Ammon's horn (tissue), 1 donor: ENCODE data around the gene PTPN4.

Experiments
- DNase-seq: peaks from one replicate; pipeline ENCODE4 v3.0.0-alpha.2; 2016; ENCODE audit warnings: low spot score

PTPN4 gene

DNA sequence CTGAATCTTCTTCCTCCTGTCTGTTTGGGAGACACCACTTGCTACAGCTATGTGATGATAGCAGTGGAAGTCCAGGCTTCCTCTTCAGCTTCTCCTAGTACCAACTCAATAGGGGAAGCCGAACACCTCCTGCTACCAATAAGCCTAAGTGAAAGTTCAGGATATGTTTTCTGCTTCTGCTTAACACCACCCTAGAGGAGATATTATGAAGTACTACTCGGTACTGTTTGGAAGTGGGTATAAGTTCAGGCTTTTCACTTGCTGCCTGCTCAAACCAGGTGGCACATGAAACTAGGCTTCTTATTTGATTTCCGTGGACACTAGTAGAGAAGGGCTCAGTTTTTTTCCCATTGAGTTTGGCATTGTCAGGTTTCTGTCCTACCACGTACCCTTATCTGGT lies 99.8 kb downstream of the PTPN4 start:
- no peak for DNase-seq

DNA sequence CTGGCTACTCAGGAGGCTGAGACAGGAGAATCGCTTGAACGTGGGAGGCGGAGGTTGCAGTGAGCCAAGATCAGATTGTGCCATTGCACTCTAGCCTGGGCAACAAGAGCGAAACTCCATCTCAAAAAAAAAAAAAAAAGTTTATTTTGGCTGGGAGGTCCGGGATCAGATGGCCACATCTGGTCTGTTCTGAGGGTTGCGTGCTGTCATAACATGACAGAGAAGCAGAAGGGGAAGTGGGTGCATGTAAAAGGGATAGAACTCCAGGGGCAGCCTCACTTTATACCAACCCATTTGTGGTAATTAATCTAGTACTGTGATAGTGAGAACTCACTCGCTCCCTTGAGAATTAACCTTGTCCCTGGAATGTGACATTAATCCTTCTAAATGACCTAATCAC lies 101.2 kb downstream of the PTPN4 start:
- DNase-seq: no peak

DNA sequence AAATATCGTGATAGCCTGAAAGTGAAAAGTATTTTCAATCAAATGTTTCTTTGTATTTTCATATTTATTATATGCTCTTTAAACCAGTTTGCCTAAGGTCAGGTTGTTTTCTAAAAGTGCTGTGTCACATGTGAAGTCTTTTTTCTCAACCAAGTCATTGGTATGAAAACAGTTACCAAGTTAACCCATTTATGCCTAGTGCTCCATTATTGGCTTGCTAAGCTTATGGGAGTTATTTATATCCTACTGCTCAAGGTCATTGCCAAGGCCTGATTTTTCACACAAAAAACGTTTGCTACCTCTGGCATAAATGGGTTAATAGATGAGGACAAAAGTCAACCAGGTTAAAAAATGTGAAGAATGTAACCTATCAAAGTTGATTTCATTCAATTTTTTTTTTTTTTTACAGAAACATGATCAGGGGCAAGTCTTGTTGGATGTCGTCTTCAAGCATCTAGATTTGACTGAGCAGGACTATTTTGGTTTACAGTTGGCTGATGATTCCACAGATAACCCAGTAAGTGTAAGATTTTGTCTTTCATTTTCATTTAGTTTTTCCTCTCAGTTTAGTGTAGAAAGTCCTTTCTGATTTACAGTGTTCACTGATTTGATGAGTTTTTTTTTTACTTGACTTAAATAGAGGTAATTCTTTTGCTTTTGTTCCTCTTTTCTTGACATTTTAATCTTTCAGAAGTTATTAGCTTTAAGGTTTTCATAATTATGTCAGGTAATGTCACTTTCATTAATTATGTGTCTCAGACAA lies 102.6 kb downstream of the PTPN4 start:
- DNase-seq: no peak

DNA sequence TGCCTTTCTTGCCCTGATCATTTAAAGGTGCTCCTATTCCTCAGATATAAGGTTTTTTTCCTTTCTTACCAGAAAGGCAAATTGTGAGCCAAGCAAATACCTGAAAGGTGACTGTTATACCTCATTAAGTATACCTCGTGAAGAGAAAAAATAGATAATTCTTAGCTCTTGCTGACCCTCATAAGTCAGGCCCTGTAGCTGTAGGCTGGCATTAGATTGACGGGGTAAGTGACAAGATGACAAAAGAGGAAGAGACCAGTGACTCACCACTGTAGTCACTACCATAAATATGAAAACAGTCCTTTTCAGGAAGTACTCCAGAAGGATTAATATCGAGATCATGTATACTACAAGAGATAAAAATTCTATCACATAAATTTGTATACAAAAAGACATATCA lies 104.6 kb downstream of the PTPN4 start:
- DNase-seq: no peak

DNA sequence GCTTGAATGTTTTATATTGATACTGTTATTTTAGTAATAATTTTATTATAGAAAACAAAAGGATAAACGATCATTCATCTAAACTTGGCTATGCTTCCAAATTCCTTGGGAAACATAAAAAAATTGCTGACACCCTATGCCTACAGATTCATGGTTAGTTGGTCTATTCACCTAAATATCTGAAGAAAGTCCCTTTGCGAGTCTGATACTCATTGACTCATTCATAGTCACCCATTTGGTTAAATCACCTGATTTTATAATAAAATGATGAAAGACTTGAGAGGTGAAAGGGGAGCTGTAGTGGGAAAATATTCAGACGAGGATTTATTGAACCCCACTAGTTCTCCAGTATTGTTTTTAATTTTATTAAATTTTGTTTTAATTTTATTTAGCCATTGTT lies 112.0 kb downstream of the PTPN4 start:
- no peak for DNase-seq

DNA sequence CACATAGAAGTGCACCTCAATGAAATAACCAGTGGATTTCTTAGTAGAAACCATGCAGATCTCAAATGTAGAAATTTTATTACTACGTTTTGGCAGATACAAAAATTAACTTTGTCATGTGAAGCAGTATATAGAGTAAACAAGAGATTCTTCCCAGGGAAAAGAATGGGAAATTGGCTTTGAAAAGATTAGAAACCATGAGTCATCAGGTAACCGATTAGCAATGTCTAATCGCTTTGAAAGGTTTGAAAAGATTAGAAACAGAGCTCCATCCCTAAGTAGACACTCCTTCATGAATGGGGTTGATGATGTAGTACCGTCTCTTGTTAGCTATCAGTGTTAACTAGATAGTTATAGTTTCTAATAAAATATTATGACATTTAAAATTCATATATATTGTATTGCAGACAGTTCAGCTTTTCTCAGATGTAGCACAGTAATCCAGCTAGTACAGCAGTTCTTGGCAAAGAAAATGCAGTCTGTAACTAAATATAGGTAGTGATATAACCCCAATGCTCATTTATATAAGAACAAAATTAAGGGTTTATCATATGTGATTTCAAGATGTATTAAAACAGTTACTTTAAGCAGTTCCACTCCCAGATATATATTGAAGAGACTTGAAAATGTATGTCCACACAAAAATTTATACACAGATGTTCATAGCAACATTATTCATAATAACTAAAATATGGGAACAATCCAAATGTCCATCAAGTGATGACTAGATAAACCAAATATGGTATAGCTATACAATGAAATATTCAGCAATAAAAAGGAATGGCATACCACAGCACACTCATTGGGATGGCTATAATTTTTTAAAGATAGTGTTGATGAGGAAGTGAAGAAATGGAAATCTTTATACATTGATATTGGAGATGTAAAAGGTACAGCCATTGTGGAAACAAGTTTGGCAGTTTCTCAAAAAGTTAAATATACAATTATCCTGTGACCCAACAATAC lies 113.9 kb downstream of the PTPN4 start:
- DNase-seq: no peak

DNA sequence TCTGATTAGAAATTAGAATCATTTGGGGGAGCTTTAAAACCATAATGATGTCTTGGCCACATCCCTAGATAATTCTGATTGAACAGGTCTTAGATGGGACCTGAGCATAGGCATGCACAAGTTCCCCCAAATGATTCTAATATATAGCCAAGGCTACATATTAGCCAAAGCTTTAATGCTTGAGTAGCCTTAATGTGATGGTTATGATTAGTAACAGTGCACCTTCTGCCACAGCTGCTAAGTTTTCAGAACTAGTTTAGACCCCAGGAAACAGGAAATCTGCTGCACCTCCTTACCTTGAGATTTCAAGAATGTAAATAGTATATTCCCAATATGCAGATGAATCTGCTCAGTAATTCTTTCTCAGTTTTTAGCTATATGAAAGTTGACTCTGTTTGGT lies 119.8 kb downstream of the PTPN4 start:
- DNase-seq: no peak

DNA sequence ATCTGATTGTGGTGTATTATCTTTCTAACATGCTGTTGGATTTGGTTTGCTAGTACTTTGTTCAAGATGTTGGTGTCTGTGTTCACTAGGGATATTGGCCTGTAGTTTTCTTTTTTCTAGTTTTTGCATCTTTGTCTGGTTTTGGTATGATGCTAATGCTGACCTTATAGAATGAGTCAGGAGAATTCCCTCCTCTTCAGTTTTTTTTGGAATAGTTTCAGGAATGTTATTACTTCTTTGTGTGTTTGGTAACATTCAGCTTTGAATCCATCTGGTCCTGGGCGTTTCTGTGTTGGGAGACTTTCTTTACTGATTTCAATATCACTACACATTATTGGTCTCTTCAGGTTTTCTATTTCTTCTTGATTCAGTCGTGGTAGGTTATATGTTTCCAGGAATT lies 129.0 kb downstream of the PTPN4 start:
- no peak for DNase-seq

DNA sequence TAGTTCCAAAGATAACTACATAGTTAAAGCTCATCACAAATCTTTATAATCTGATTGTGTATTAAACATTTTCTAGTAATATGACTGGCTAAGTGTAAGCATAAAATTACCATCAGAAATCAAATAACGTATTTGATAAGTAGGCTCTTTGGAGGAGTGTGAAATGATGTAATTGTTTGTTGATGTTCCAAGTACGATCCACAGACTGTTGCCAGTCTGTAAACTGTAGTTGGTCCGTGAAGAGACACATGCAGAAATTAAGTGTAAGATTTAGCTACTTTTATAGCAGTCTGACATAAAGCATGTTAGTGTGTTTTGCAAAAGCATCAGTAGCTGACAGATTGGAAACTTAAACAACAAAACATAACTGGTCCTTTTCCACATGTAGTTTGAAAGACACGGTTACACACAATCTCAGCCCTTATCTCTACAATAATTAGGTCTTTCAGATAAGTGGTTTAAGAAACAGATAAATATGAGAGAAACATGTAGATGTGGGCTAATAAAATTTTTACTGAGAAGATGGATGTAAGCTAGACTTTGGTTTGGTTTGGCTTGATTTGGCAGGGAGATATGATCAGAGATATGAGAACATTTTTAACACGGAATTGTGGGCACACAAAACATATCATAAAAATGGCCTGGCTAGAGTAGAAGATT lies 138.1 kb downstream of the PTPN4 start:
- no peak for DNase-seq

DNA sequence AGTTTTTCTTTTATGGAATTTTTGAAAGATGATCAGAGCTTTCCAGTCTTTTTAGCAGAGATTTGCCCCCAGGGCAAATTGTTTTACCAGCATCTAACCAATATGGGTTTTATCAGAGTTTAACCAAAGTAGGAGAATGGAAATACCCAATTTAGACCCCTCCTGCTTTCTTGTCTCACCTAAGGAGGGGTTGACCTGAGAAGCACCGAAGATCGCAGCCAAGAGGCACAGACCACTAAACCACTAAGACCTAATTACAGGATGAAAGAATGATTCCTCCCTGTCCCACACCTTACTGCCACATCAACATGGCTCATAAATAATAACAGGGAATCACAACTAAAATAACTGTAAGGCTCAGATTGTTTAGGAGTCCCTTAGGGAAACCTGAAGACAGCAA lies 141.3 kb downstream of the PTPN4 start:
- DNase-seq: no peak

DNA sequence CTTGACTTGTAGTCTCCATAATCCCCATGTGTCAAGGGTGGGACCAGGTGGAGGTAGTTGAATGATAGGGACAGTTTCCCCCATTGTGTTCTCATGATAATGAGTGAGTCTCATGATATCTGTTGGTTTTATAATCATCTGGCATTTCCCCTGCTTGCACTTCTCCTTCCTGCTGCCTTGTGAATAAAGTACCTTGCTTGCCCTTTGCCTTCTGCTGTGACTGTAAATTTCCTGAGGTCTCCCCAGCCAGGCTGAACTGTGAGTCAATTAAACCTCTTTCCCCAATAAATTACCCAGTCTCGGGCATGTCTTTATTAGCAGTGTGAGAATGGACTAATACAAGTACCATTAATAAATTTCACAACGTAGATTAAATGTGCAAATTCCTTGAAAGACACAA lies 150.8 kb downstream of the PTPN4 start:
- DNase-seq: no peak

DNA sequence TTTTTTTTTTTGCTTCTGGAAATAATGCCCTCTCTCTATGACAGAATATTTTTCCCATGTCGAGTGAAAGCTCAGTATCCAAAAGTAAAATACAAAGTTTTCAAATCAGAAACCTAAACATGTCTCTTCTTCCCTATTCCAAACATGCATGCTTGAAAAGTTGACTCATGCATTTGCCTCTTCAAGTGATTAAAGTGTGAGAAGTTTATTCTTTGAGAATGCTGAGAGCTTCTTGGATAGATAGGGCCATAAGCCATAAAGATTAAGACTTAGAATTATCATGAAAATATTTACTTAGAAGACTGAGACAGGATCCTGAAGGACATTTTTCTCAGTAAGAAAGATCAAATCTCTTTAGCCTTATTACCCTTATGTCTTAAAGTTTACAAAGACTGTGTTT lies 154.5 kb downstream of the PTPN4 start:
- DNase-seq: no peak

DNA sequence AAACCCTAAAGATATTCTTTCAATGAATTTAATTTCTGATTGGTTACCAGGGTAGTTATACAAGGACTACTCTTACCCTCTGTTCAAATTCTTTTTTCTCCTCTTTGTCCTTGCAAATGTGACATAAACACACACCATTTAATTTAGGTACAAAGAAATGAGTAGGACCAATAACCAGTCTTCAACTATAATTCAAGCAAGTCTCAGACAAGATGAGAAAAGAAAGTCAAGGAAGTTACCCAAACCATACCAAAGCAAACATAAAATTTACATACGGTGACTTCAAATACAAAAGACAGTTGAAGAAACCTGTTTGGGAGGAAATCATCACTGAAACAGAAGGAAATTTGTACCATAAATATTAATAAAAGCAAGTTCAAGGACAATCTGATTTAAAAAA lies 162.1 kb downstream of the PTPN4 start:
- no peak for DNase-seq

DNA sequence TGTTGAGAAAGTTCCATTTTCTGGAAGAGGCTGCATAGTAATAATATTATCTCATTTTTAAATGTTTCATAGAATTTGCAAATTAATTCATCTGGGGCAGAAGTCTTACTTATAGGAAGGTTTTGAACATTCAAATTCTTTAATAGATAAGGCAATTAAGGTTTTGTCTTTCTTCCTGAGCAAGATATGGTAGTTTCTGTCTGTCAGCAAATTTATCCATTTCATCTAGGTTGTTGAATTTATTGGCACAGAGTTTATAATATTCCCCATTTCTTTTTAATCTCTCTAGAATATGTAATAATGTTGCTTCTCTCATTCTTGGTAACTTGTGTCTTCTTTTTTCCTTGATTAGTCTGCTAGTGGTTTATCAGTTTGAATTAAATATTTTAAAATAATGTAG lies 163.0 kb downstream of the PTPN4 start:
- DNase-seq: no peak

DNA sequence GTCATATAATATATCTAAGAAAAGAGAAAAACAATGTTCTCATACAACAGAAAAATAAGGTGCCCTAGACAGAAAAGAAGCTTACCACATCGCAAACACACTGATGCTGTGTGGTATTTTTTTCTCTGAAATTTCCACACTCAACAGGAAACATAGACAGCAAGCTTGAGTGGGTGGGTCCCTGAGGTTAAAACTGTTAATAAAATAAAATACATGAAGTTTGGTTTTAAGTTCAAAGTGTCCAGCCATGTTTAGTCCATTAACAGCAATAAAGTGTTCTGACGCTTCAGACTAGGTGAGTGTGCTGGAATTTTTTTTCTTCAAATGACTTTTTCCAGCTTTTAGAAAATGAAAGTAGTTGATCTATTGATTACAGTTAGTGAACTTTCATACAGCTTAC lies 169.8 kb downstream of the PTPN4 start:
- DNase-seq: no peak

DNA sequence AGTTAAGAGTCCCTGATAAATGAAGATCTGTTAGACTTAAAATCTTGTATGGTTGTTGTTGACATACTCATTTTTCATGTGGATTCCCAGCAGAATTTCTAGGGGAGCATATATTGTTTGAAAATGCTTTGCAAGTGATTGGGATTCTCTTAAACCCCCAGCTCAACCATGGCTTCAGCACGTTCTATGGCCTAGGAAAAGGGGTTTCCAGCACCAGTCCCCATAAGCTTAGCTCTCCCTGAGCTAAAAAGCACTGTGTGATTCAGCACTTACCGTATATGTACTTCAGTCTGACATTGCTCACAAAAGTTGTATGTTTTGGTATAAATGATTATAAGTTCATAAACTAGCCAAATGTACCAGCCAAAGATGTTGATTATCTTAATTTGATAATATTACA lies 173.1 kb downstream of the PTPN4 start:
- DNase-seq: no peak

DNA sequence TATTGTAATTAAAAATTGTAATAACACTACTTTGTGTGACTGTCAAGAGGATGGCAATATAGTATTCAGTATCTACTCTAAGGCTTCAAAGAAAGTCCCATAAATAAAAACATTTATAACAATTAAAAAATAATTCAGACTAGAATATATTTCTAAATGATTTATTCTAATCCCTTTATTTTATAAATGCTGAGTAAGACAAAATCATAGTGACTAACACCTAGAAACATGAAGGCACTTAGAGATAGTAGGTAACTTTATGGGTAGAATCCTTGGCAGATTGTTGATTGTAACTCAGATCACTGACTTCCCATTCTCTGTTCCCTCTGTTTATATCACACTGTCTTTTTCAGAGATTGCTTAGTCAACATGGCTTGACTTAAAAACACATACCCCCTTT lies 174.6 kb downstream of the PTPN4 start:
- no peak for DNase-seq

DNA sequence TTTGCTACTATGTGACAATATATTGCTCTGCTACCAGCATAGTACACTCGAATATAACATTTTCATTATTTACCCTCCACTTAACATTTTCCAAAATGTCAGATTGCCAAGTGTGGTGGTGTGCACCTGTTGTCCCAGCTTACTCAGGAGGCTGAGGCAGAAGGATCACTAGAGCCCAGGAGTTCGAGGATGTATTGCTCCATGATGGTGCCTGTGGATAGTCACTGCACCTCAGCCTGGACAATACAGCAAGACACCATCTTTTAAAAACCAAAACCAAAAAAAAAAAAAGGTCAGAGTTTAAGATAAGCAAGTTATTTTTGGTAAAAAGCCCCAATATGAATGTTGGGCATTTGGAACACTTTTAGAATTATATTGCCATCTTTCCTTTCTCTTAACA lies 178.0 kb downstream of the PTPN4 start:
- DNase-seq: no peak

DNA sequence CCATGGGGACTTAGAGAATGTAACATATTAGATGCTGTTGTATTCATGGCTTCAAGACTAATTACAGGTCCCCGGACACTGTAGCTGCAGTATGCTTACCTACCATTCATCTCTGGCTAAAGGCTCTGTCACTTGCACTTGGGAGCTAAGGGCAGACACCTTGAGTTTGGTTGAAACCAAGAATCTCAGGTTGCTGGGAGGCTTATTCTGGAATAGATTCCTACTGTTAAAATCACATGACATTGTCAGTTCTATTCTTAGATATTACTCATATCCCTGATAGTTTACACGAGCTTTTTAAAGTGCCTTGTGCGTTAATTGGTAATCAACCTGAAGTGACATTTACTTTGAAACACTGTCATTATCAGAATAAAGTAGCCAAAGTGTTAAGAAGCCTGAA lies 180.2 kb downstream of the PTPN4 start:
- no peak for DNase-seq

DNA sequence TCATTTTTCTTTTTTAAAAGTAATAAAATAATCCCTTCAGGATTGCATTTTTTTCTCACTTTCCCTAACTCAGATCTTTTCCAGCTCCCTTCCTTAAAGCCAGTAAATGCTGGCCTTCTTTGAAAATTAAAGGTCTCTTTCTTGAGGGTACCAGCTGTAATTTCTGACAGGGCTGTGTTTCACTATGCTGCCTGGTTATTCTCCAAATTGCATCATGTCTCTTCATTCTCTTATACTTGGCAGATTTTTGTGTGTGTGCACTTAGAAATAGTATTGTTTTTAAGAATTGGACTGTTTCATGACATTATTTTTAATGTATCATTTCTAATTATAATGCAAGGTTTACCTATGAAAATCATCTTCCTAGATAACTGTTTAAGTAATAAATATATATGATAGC lies 181.1 kb downstream of the PTPN4 start:
- no peak for DNase-seq

DNA sequence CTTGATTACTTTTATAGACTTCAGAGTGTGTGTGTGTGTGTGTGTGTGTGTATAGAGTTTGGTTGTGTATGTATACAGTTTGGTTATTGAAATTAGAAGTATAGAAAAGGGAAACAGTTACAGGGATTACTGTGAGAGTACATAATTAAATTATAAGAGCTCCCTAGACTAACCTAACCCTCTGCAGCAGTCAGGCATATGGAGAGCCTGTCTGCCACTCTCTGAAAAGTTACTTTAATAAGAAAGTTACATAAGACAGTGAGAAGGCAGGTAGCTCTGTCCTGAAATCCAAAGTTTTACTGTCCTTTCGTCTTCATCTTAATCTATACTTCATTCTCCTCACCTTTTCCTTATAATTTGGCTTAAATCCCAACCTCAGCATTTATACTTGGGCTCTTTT lies 181.7 kb downstream of the PTPN4 start:
- no peak for DNase-seq

DNA sequence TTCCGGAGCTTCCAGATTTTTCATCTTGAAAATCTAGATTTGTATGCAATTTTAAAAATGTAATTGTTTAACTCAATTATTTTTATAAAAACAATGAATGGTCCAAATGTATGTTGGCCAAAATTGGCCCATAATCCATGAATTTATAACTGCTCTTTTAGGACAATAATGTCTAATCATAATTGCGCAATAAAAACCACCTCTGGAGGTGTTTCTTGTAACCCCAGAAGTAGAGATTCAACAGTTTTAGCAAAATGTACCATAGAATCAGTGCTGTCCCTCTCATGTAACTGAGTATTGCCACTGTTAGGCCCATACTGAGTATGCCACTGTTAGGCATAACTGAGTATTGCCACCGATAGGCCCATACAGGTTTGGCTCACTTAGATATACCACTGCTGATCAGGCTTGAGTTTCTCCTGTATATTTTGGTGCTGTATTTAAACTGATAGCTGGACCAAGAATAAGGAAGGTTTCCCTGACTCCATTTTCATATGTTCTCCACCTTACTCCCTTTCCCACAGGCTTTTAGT lies 182.3 kb downstream of the PTPN4 start:
- DNase-seq: no peak

DNA sequence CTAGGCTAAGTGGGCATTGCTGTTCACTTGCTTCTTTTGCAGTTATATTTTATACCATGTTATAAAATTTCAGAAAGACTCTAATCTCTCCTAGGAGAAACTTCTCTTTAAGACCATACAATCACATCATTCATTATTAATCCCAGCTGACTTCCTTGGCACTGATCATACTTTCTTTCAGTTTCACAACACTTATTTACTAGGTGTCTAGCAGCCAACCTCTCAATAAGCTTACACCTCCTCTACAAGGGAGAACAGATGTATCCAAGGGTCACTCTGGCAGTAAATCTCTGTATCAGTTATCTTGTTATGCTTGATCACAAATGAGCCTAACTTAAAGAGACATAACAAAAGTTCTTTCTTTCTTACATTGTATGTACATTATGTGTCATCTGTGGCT lies 183.3 kb downstream of the PTPN4 start:
- no peak for DNase-seq
